Testis (tissue), 2 donors: ENCODE measurements around the gene FAM90A1.
"Not testable (repeated sequence)": the region's sequence is repeated elsewhere in the genome, so short reads cannot be mapped to it uniquely, and the experiment has no call there.

ENCODE experiments used
- POLR2A ChIP-seq: fragments of 450-650 bp; IDR thresholded peaks from one replicate; pipeline ENCODE4 v1.6.1; 2017; ENCODE audit warnings: antibody characterized with exemption, mild to moderate bottlenecking, moderate library complexity
- TF ChIP-seq, protein P1 (sequence below), 3 experiments: fragments of 450-650 bp in 2 of 3; fragments of 200-600 bp in 1 of 3; sonication (generic) in 1 of 3; IDR thresholded peaks; one replicate each; pipeline ENCODE4 v1.5.1; 2016 to 2019; ENCODE audit warnings: antibody characterized with exemption in 3 of 3, mild to moderate bottlenecking in 2 of 3, moderate library complexity in 1 of 3

DNA sequence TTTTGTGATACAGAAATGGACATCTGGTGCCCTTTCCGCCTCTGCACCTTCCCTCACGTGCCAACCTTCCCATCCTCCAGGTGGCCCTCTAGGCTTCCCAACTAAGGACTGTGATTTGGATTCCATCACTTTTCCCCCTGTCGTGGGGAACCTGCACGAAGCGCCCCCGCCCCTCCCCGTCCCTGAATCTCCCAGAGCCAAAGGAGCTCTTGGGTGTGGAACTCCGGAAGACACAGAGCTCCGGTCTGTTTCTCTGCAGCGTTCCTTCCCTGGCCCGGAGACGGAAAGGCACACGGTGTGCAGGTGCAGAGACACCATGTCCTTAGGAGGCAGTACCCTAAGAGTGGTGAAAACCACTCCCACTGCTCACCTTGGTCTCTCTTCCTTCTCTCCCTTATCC lies 3.8 kb downstream of the FAM90A1 start:
- TF ChIP-seq POLR2A = not testable (repeated sequence)
- TF ChIP-seq, protein P1, sequence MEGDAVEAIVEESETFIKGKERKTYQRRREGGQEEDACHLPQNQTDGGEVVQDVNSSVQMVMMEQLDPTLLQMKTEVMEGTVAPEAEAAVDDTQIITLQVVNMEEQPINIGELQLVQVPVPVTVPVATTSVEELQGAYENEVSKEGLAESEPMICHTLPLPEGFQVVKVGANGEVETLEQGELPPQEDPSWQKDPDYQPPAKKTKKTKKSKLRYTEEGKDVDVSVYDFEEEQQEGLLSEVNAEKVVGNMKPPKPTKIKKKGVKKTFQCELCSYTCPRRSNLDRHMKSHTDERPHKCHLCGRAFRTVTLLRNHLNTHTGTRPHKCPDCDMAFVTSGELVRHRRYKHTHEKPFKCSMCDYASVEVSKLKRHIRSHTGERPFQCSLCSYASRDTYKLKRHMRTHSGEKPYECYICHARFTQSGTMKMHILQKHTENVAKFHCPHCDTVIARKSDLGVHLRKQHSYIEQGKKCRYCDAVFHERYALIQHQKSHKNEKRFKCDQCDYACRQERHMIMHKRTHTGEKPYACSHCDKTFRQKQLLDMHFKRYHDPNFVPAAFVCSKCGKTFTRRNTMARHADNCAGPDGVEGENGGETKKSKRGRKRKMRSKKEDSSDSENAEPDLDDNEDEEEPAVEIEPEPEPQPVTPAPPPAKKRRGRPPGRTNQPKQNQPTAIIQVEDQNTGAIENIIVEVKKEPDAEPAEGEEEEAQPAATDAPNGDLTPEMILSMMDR (IDR thresholded peaks at IDR 0.05) = not testable (repeated sequence)
